ENCODE results near the gene TRAFD1.

DNA sequence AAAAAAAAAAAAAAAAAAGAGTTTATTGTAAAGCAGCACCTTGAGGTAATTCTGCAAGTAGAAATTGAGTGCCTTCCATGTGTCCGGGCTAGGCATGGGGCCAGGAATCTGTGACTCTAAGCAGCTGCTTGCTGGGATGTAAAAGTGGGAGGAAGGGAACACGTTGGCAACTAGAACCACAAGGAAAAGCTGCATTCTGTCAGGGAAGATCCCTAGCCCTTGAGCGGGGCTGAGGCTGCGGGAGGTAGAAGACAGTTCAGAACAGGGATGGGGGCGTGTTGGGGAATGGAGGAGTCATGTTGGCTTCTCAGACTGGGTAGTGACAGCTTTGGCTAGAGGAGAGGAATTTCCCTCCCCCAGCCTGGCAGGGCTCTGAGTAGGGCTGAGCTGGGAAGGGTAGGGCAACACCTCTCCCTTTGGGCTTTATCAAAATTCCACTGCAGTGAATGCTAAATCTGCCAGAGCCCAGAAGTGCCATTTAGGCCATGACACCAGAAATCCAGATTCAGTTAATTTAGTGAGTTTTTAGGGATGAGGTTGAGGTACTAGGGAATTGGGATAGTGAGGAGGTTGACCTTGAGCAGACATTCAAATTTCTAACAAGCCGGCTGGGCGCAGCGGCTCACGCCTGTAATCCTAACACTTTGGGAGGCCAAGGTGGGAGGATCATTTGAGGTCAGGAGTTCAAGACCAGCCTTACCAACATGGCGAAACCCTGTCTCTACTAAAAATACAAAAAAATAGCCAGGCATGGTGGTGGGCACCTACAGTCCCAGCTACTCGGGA, 3.4 kb upstream of the TRAFD1 start:
- TF ChIP-seq, protein P1, sequence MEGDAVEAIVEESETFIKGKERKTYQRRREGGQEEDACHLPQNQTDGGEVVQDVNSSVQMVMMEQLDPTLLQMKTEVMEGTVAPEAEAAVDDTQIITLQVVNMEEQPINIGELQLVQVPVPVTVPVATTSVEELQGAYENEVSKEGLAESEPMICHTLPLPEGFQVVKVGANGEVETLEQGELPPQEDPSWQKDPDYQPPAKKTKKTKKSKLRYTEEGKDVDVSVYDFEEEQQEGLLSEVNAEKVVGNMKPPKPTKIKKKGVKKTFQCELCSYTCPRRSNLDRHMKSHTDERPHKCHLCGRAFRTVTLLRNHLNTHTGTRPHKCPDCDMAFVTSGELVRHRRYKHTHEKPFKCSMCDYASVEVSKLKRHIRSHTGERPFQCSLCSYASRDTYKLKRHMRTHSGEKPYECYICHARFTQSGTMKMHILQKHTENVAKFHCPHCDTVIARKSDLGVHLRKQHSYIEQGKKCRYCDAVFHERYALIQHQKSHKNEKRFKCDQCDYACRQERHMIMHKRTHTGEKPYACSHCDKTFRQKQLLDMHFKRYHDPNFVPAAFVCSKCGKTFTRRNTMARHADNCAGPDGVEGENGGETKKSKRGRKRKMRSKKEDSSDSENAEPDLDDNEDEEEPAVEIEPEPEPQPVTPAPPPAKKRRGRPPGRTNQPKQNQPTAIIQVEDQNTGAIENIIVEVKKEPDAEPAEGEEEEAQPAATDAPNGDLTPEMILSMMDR (IDR thresholded peaks at IDR 0.05; ENCODE audit: insufficient read depth, low read length, poor library complexity, severe bottlenecking): no peak
- TF ChIP-seq EZH2phosphoT487 (conservative IDR thresholded peaks at IDR 0.05; ENCODE audit: low read length): no peak

All from SU-DHL-6 (cell line).